ENCODE results near the gene SLC44A2.

SLC44A2 gene

DNA sequence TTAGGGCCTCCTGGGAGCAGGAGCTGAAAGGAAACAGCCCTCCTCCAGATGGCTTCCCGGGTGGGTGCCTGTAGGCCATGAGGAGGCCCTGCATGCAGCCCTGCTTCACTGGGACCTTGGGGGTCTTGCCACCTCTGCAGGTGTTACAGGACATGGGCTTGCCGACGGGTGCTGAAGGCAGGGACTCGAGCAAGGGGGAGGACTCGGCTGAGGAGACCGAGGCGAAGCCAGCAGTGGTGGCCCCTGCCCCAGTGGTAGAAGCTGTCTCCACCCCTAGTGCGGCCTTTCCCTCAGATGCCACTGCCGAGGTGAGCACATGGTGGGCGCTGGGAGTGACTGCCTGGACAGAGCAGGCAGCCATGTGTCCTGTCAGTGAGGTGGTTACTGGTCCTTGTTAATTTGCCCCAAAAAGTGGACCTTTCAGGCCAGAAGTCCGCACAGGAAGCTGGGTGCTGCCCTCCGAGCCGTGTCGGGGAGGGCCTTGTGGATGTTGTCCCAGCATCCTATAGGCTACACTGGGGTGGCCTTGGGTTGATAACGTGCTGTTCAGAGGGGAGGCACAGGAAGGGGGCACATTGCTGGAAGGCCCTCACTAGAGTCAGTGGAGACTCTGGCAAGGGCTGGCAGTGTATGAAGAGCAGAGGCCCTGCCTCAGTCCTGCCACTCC lies 57.2 kb downstream of the SLC44A2 start:
- no peak for DNase-seq (ENCODE audit: low read depth)

GRCh38 chr19:10683064-10683426 lies 57.7 kb downstream of the SLC44A2 start:
- DNase-seq (ENCODE audit: low read depth) = no peak

DNA sequence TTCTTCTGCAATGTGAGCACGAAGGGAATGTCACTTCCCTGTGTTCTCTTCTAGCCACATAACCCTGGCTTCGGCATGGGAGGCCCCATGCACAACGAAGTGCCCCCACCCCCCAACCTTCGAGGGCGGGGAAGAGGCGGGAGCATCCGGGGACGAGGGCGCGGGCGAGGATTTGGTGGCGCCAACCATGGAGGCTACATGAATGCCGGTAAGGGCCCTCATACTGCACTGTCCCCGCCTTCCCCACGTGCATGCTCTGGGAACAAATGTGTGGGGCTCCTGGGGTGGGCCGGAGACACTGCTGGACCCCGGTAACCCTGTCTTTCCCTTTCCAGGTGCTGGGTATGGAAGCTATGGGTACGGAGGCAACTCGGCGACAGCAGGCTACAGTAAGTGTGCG lies 58.2 kb downstream of the SLC44A2 start:
- no peak for DNase-seq (ENCODE audit: low read depth)

DNA sequence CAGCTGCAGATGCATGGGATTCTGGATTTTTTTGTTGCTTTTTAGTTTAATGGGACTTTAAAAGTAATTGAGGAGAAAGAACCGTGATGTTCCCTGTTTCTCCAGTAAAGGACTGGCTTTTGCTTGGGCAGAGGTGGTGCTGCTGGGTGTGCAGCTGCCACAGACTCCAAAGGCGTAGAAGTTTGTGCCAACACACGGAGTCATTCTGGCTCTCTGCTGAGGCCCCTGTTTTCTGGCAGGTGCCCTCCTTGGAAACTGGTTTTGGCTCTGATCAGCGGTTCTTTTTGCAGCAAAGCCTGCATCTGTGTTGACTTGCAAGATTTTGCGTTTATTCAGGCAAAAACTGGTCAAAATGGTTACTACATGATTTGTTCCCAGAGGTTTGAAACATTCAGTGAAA lies 59.9 kb downstream of the SLC44A2 start:
- no peak for DNase-seq (ENCODE audit: low read depth)

- DNase-seq (ENCODE audit: low read depth) = no peak
Observed at GRCh38 chr19:10686193-10686592, 60.8 kb downstream of the SLC44A2 start.

- no peak for DNase-seq (ENCODE audit: low read depth)
Observed at GRCh38 chr19:10686661-10687517, 61.5 kb downstream of the SLC44A2 start.

DNA sequence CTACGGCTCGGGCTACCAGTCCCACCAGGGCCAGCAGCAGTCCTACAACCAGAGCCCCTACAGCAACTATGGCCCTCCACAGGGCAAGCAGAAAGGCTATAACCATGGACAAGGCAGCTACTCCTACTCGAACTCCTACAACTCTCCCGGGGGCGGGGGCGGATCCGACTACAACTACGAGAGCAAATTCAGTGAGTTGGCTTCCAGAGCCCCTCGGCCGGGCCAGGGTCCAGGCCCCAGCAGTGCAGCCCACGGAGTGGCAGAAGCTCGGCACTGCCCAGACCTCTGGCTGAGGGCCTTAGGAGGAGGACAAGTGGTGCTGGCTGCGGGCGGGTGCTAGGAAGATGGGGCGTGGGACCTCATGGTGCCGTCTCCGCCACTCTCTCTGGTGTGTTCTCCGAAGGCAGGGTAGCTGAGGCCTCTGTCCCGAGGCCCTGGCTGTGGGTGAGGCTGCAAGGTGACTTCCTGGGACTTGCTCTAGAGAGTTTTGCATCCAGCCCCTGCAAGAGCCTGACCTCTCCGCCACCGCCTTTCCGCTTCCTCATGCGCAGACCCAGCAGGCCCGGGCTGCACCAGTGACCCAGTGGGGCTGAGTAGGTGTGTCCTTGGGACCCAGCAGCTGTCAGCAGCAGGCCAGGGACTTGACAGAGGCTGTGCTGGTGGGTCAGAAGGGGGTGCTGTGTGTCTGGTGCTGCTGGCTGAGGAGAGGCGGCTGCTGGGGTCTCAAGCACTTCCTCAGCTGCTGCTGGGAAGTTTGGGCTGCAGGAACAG lies 62.4 kb downstream of the SLC44A2 start:
- no peak for DNase-seq (ENCODE audit: low read depth)

DNA sequence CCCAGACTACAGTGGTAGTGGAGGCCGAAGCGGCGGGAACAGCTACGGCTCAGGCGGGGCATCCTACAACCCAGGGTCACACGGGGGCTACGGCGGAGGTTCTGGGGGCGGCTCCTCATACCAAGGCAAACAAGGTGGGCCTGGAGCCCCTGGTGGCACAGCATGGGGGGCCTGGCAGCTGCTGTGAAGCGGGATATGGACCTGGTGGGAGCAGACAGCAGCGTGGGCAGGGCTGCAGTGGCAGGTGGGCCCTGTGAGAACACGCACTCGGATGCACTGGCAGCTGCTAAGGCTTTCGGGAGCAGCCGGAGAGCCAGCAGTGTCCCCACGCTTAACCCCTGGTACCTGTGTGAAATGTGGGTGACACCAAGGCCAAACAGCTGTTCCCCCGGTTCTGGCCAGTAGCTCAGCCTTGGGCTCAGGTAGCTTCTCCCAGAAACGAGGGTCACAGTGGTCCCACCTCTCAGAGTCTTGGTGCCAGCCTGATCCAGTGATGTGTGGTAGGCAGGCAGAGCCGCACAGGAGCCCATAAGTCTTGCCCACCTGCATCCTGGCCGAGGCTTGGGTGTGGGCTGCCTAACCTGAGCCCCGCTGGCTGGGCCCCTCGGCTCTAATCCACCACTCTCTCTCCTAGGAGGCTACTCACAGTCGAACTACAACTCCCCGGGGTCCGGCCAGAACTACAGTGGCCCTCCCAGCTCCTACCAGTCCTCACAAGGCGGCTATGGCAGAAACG lies 63.4 kb downstream of the SLC44A2 start:
- no peak for DNase-seq (ENCODE audit: low read depth)

GRCh38 chr19:10690341-10690781 lies 65.0 kb downstream of the SLC44A2 start:
- no peak for DNase-seq (ENCODE audit: low read depth)

- no peak for DNase-seq (ENCODE audit: low read depth)
Observed at GRCh38 chr19:10691178-10691881, 66.0 kb downstream of the SLC44A2 start.

DNA sequence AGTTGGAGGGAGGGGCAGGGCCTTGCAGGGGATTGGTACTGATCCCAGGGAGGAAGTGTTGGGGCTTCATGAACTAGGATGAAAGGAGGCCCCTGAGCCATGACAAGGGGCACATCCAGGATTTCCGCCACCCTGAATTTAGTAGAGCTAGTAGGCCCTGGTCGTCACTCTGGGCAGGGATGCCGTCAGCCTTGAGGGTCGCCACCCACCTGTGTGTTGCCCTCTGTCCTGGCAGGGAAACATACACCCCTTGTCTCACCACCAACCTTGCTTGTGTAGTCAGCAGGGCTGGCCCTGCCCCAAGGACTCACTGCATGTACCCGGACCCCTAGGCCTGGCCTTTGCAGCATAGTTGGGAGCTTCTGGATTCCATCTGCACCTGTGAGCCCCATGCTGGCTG lies 66.5 kb downstream of the SLC44A2 start:
- no peak for DNase-seq (ENCODE audit: low read depth)

DNA sequence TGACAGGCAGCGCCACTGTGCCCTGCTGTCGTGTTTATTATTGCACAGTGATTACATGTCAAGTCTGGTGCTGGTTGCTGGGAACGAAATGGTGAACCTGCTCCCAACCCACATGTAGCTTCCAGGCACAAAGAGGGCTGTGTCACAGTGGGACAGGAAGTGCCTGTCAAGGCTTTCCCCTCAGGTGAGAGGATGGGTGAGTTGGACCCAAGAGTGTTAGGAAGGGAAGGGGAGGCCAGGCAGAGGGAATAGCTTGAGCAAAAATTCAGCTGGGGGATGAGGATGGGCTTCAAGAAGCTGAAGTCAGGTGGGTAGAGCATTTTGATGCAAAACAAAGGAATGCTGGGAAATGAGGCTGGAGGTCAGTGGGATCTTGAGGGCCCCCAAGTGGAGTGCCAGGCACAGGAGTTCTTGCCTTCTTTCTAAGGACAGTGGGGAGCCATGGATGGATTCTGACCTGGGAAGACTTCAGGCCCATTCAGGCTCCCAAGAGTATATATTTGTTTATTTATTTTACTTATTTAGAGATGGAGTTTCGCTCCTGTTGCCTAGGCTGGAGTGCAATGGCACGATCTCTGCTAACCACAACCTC lies 67.4 kb downstream of the SLC44A2 start:
- no peak for DNase-seq (ENCODE audit: low read depth)

Measured in stimulated activated CD8-positive, alpha-beta memory T cell treated with anti-CD3 and anti-CD28 coated beads, Interleukin-15, amount 100 ng/mL, for 1 hour (primary cell).